ENCODE data around the gene SKIDA1. TPM values are rescaled to one million over a fixed set of nuclear protein-coding genes. Genes with fewer than 3 reads are reported as not detected.

SKIDA1 gene
- total RNA-seq, 1 donor from 2014 or later = under 0.01 TPM

- FAIRE-seq (no peak), DNase-seq (ENCODE audit: low read depth) (no peak)
- H3K36me3 ChIP-seq (ENCODE audit: control insufficient read depth, insufficient read depth, low read length) = no peaks in the 10 kb centered on the region
- H3K4me3 ChIP-seq (ENCODE audit: low read depth, low read length) = no peak overlapping the region
- no peaks in the 10 kb centered on the region for H3K27me3 ChIP-seq (ENCODE audit: control insufficient read depth, insufficient read depth, low read length)
- TF ChIP-seq, protein P1, sequence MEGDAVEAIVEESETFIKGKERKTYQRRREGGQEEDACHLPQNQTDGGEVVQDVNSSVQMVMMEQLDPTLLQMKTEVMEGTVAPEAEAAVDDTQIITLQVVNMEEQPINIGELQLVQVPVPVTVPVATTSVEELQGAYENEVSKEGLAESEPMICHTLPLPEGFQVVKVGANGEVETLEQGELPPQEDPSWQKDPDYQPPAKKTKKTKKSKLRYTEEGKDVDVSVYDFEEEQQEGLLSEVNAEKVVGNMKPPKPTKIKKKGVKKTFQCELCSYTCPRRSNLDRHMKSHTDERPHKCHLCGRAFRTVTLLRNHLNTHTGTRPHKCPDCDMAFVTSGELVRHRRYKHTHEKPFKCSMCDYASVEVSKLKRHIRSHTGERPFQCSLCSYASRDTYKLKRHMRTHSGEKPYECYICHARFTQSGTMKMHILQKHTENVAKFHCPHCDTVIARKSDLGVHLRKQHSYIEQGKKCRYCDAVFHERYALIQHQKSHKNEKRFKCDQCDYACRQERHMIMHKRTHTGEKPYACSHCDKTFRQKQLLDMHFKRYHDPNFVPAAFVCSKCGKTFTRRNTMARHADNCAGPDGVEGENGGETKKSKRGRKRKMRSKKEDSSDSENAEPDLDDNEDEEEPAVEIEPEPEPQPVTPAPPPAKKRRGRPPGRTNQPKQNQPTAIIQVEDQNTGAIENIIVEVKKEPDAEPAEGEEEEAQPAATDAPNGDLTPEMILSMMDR (IDR thresholded peaks at IDR 0.05; ENCODE audit: insufficient read depth, low read length, severe bottlenecking) = no peak
Measured at GRCh38 chr10:21522631-21523406, 2.7 kb downstream of the SKIDA1 start.

GRCh38 chr10:21521751-21522533 lies 3.5 kb downstream of the SKIDA1 start:
- DNase-seq (ENCODE audit: low read depth) (no peak), FAIRE-seq (no peak)
- TF ChIP-seq, protein P1 (IDR thresholded peaks at IDR 0.05; ENCODE audit: insufficient read depth, low read length, severe bottlenecking) = no peak
- H3K4me3 ChIP-seq (ENCODE audit: low read depth, low read length) = no peak overlapping the region
- no peaks in the 10 kb centered on the region for H3K36me3 ChIP-seq (ENCODE audit: control insufficient read depth, insufficient read depth, low read length)
- no peaks in the 10 kb centered on the region for H3K27me3 ChIP-seq (ENCODE audit: control insufficient read depth, insufficient read depth, low read length)

DNA sequence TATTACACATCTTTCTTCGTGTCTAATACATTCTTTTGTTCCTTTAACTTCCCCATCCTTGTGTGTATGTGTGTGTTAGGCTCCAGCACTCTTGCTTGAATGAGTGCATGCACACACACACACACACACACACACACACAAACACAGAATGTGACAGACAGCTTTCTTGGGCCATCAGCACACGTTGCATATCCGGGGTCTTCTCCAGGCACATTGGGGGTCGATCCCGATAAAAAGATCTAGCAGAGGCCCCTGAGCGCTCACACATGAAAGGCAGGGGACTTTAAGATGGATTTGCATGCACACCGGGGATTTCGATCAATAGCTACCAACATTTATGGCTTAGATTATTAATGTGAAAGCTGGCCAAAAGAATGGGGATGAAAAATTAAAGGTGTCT lies 4.5 kb downstream of the SKIDA1 start:
- Histone ChIP-seq H3K27me3 (ENCODE audit: control insufficient read depth, insufficient read depth, low read length) (no peaks in the 10 kb centered on the region), H3K4me3 (ENCODE audit: low read depth, low read length) (no peak overlapping the region), H3K36me3 (ENCODE audit: control insufficient read depth, insufficient read depth, low read length) (no peaks in the 10 kb centered on the region)
- DNase-seq (ENCODE audit: low read depth) (no peak), FAIRE-seq (no peak)
- TF ChIP-seq, protein P1 (IDR thresholded peaks at IDR 0.05; ENCODE audit: insufficient read depth, low read length, severe bottlenecking) = no peak

- Histone ChIP-seq H3K4me3 (ENCODE audit: low read depth, low read length) (no peak overlapping the region), H3K27me3 (ENCODE audit: control insufficient read depth, insufficient read depth, low read length) (no peaks in the 10 kb centered on the region), H3K36me3 (ENCODE audit: control insufficient read depth, insufficient read depth, low read length) (no peaks in the 10 kb centered on the region)
- DNase-seq (ENCODE audit: low read depth) (no peak), FAIRE-seq (no peak)
- TF ChIP-seq, protein P1 (IDR thresholded peaks at IDR 0.05; ENCODE audit: insufficient read depth, low read length, severe bottlenecking) = no peak
Measured at GRCh38 chr10:21520509-21520908, 5.0 kb downstream of the SKIDA1 start.

- peak overlapping the region; percentile 29 for H3K4me3 ChIP-seq (ENCODE audit: low read depth, low read length)
- TF ChIP-seq, protein P1 (IDR thresholded peaks at IDR 0.05; ENCODE audit: insufficient read depth, low read length, severe bottlenecking) = no peak
- FAIRE-seq (no peak), DNase-seq (ENCODE audit: low read depth) (peak; percentile 69)
- no peaks in the 10 kb centered on the region for H3K36me3 ChIP-seq (ENCODE audit: control insufficient read depth, insufficient read depth, low read length)
- no peaks in the 10 kb centered on the region for H3K27me3 ChIP-seq (ENCODE audit: control insufficient read depth, insufficient read depth, low read length)
Measured at GRCh38 chr10:21519941-21520436, 5.5 kb downstream of the SKIDA1 start.

Data from bronchial epithelial cell (primary cell).